Measurements from ENCODE around the gene ZBBX. TPM values are rescaled to one million over a fixed set of nuclear protein-coding genes. Genes with fewer than 3 reads are reported as not detected.

Gene ZBBX
- total and polyA plus RNA-seq, 12 donors = 0.18 to 0.64 (median 0.31) TPM; not detected in 8

DNA sequence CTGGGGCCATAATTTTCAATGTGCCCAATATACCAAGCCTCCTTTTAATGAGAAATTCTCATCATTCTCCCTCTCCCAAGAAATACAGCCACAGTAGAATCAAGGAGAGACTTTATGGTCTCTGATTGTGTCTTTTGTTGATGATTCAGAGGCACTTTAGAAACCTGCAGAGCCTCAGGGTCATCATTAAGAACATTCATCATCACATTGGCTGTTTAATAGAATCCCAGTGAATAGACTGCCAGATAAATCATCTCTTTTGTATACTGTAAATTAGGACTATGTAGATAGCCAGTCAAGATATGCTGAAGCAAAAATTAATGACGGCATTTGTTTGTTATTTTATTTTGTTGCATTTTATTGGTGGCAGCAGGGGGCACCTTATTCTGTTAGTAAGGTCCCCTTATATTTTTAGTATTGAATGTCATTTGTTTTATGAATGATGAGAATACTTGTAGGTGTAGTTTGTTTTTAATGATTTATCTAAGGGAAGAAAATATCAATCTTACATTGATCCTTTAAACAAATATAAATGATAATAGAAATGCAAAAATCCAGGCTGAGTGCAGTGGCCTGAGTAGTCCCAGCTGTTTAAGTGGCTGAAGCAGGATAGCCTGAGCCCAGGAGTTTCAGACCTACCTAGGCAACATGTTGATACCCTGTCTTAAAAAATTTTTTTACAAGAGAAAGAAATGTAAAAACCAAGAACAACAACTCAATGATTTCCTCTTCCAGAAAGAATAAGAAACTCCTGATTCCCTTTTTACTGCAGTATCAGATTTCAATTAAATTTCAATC lies 138.8 kb downstream of the ZBBX start:
- WGBS, 4 donors = 75 to 87% (median 77%) methylated on average over 1 of the region's 1 CpG
- H3K4me3 ChIP-seq = no peak overlapping the region
- H3K4me1 ChIP-seq (replicated peaks in 1 of 2) = no peaks in the 10 kb centered on the region
- no peaks in the 10 kb centered on the region for H3K27me3 ChIP-seq
- TF ChIP-seq POLR2A (IDR thresholded peaks at IDR 0.05) = no peak
- TF ChIP-seq, protein P1, sequence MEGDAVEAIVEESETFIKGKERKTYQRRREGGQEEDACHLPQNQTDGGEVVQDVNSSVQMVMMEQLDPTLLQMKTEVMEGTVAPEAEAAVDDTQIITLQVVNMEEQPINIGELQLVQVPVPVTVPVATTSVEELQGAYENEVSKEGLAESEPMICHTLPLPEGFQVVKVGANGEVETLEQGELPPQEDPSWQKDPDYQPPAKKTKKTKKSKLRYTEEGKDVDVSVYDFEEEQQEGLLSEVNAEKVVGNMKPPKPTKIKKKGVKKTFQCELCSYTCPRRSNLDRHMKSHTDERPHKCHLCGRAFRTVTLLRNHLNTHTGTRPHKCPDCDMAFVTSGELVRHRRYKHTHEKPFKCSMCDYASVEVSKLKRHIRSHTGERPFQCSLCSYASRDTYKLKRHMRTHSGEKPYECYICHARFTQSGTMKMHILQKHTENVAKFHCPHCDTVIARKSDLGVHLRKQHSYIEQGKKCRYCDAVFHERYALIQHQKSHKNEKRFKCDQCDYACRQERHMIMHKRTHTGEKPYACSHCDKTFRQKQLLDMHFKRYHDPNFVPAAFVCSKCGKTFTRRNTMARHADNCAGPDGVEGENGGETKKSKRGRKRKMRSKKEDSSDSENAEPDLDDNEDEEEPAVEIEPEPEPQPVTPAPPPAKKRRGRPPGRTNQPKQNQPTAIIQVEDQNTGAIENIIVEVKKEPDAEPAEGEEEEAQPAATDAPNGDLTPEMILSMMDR (IDR thresholded peaks at IDR 0.05) = no peak
- no peak for DNase-seq
- intact Hi-C loops (cut with DNase I) = no loop called here
- no peaks in the 10 kb centered on the region for H3K9me3 ChIP-seq (replicated peaks in 1 of 3)
- H3K36me3 ChIP-seq (replicated peaks in 1 of 2) = no peaks in the 10 kb centered on the region
- no peak overlapping the region for H3K27ac ChIP-seq

DNA sequence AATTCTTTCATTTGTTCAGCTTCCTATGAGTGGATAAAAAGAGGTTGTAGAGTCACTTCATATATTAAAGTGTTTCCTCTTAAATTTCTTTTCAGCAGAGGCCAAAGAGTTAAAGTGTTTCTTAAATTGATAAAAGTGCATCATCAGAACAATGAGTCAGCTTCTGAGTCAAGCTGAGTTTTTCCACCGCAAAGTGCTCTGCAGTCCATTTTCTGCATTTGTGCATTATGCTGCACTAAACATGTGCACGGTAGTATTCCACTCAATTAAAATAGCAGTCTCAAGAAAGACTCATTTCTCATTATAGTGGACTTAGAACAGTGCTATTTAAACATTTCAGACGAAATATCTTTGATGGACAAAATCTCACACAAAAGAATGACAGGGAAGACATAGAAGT lies 152.0 kb downstream of the ZBBX start:
- Histone ChIP-seq H3K36me3 (replicated peaks in 1 of 2) (no peaks in the 10 kb centered on the region), H3K27me3 (no peaks in the 10 kb centered on the region), H3K9me3 (replicated peaks in 1 of 3) (no peaks in the 10 kb centered on the region), H3K27ac (no peak overlapping the region), H3K4me1 (replicated peaks in 1 of 2) (no peaks in the 10 kb centered on the region), H3K4me3 (no peak overlapping the region)
- TF ChIP-seq, protein P1 (IDR thresholded peaks at IDR 0.05) = no peak
- TF ChIP-seq POLR2A (IDR thresholded peaks at IDR 0.05) = no peak
- intact Hi-C loops (cut with DNase I) = no loop called here
- no peak for DNase-seq
- WGBS, 4 donors = 14 to 42% (median 29%) methylated on average over 3 of the region's 3 CpGs

DNA sequence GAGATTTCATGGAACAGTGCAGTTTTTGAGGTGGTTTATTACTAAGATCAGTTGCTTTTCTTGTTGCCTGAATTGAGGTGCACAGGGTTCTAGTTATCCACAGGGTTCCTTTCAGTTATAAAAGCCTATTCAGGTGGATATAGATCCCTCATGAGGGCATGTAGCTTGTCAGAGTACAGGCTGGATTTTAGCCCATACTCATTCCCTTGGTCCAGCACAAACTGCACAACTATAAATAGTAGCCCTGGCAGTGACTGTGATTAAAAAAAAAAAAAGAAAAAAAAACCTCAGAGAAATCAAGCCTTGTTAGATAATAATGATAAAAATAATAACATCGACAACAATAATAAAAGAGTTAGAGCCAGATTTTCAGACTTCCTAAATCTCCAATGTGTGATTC lies 154.3 kb downstream of the ZBBX start:
- intact Hi-C loops (cut with DNase I) = no loop called here
- DNase-seq = no peak

DNA sequence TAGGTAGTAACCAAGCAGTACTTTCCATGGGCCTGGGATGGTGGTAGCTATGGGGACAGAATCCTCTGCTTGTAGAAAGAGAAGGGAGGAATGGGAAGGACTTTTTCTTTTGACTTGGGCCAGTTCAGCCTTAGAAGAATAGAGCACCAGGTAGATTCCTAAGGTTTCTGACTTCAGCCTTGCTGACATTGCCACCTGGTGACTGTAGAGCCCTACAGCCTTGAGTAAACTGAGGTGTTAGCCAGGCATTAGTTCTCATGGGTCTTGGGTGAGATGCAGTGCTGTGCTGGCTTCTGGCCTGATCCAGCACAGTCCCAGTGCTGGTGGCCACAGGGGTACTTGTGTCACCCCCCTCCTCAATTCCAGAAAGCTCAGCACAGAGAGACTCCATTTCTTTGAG lies 171.1 kb downstream of the ZBBX start:
- H3K27ac ChIP-seq = no peak overlapping the region
- no peaks in the 10 kb centered on the region for H3K27me3 ChIP-seq
- no peak for DNase-seq
- intact Hi-C loops (cut with DNase I) = no loop called here
- H3K9me3 ChIP-seq (replicated peaks in 1 of 3) = no peaks in the 10 kb centered on the region
- H3K4me3 ChIP-seq = no peak overlapping the region
- no peaks in the 10 kb centered on the region for H3K36me3 ChIP-seq (replicated peaks in 1 of 2)
- H3K4me1 ChIP-seq (replicated peaks in 1 of 2) = no peaks in the 10 kb centered on the region
- TF ChIP-seq POLR2A (IDR thresholded peaks at IDR 0.05) = no peak
- TF ChIP-seq, protein P1 (IDR thresholded peaks at IDR 0.05) = no peak

More for the DNA sequence above, 154.3 kb downstream of the ZBBX start:
- Histone ChIP-seq H3K4me3 (no peak overlapping the region), H3K27ac (no peak overlapping the region), H3K4me1 (replicated peaks in 1 of 2) (no peaks in the 10 kb centered on the region), H3K9me3 (replicated peaks in 1 of 3) (no peaks in the 10 kb centered on the region), H3K36me3 (replicated peaks in 1 of 2) (no peaks in the 10 kb centered on the region), H3K27me3 (no peaks in the 10 kb centered on the region)
- no peak for TF ChIP-seq POLR2A (IDR thresholded peaks at IDR 0.05)
- TF ChIP-seq, protein P1 (IDR thresholded peaks at IDR 0.05) = no peak
- WGBS, 4 donors = 85 to 86% (median 85%) methylated on average over 1 of the region's 1 CpG
